Measurements from ENCODE around the gene SIPA1L3. TPM values are rescaled to one million over a fixed set of nuclear protein-coding genes. Genes with fewer than 3 reads are reported as not detected.

SIPA1L3 gene
- total and polyA plus RNA-seq, 2 of the 13 experiments (the other 11 are each of a cell fraction or from before 2014, with no cell fraction given), result 5.5 to 7.7 TPM

DNA sequence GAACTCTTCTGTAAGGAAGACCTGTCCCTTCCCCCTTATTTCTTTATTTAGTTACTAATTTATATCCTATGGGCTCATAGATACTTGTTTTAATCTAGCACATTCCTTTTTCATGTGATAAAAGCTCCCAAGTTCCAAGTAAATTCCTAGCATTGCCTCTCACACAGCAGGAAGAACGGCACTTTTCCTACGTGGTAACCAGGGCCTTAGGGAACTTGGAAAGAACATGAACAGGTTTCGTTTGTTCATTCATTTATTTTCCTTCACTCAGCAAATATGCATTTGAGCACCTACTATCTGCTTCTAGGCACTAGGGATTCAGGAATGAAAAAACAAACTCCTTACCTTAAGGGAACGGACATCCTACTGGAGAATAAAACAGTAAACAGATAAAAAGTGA lies 125.1 kb downstream of the SIPA1L3 start (continued):
- TF ChIP-seq, protein P1, sequence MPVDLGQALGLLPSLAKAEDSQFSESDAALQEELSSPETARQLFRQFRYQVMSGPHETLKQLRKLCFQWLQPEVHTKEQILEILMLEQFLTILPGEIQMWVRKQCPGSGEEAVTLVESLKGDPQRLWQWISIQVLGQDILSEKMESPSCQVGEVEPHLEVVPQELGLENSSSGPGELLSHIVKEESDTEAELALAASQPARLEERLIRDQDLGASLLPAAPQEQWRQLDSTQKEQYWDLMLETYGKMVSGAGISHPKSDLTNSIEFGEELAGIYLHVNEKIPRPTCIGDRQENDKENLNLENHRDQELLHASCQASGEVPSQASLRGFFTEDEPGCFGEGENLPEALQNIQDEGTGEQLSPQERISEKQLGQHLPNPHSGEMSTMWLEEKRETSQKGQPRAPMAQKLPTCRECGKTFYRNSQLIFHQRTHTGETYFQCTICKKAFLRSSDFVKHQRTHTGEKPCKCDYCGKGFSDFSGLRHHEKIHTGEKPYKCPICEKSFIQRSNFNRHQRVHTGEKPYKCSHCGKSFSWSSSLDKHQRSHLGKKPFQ (CRISPR knock-in tag; IDR thresholded peaks at IDR 0.05; ENCODE audit: insufficient replicate concordance), result no peak
- no peak for TF ChIP-seq MZF1 (CRISPR knock-in tag; IDR thresholded peaks at IDR 0.05; ENCODE audit: borderline replicate concordance)
- TF ChIP-seq, protein P2, sequence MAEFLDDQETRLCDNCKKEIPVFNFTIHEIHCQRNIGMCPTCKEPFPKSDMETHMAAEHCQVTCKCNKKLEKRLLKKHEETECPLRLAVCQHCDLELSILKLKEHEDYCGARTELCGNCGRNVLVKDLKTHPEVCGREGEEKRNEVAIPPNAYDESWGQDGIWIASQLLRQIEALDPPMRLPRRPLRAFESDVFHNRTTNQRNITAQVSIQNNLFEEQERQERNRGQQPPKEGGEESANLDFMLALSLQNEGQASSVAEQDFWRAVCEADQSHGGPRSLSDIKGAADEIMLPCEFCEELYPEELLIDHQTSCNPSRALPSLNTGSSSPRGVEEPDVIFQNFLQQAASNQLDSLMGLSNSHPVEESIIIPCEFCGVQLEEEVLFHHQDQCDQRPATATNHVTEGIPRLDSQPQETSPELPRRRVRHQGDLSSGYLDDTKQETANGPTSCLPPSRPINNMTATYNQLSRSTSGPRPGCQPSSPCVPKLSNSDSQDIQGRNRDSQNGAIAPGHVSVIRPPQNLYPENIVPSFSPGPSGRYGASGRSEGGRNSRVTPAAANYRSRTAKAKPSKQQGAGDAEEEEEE (CRISPR knock-in tag; IDR thresholded peaks at IDR 0.05; ENCODE audit: borderline replicate concordance), result no peak

DNA sequence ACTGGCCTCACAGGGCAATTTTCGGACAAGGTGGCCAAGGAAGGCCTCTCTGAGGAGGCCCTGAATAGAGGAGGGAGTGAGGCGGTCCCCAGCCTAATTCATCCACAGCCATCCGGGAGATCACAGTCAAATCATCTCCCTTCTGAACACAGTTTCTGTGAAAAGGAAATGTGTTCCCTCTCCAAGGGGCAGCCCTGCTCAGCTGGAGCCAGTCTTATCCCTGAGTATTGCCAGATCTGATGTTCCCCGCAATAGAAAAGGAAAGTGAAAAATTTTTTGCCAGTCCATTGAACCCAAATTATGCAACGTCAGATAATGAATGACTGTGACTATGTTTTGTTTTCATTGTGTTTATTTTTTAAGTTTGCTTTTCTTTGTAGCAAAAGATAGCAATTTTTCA lies 125.9 kb downstream of the SIPA1L3 start:
- CTCF ChIA-PET (ENCODE audit: low intra/inter-chr PET ratio, low total read pairs), result no interaction called here
- no peak for ATAC-seq

More for the DNA sequence above, 125.9 kb downstream of the SIPA1L3 start:
- H3K79me2 ChIP-seq (ENCODE audit: insufficient read depth, low read length), result no peaks in the 10 kb centered on the region
- H3K36me3 ChIP-seq (replicated peaks in 1 of 2; ENCODE audit: control insufficient read depth in 1 of 2, insufficient read depth in 2 of 2, low read length in 2 of 2), result peaks cover 1 to 3% of the 10 kb centered on the region in 2 experiments; a peak in 1 of 5 replicates
- H2AFZ ChIP-seq (ENCODE audit: low read length), result no peak overlapping the region
- H3K4me1 ChIP-seq (ENCODE audit: insufficient read depth, low read length), result peaks cover 21% of the 10 kb centered on the region
- POLR2A ChIA-PET, result no interaction called here
- no peaks in the 10 kb centered on the region for H3K27me3 ChIP-seq (ENCODE audit: control insufficient read depth in 1 of 2, insufficient read depth in 2 of 2, low read length in 2 of 2)
- FAIRE-seq (no peak), DNase-seq (ENCODE audit: low spot score) (no peak)
- in situ Hi-C loops (cut with HindIII; ENCODE audit: extremely low pct_ligation_motif_present, low pct_unique_long_range_greater_than_20kb) (no loop called here), intact Hi-C loops (cut with micrococcal nuclease; ENCODE audit: unreplicated experiment) (no loop called here)
- 91% methylated on average over 5 of the region's 5 CpGs for WGBS (ENCODE audit: low lambda C conversion rate)
- no peak overlapping the region for H3K27ac ChIP-seq (ENCODE audit: extremely low read length, insufficient read depth, low read length)
- no peaks in the 10 kb centered on the region for H4K20me1 ChIP-seq (ENCODE audit: insufficient read depth, low read length)
- no peak overlapping the region for H3K9ac ChIP-seq (ENCODE audit: insufficient read depth, low read depth, low read length)
- H3K9me3 ChIP-seq (ENCODE audit: low read length), result no peaks in the 10 kb centered on the region
- H3K4me2 ChIP-seq (ENCODE audit: low read depth, low read length), result no peak overlapping the region
- no TSS peak for BruUV-seq (replicated peaks)
- H3K4me3 ChIP-seq (replicated peaks in 1 of 3; ENCODE audit: insufficient read depth in 1 of 3, low read depth in 2 of 3, low read length in 3 of 3), result no peak overlapping the region
- TF ChIP-seq MXI1 (IDR thresholded peaks at IDR 0.05; ENCODE audit: borderline replicate concordance, low read depth, low read length) (no peak), HNRNPUL1 (IDR thresholded peaks at IDR 0.05; ENCODE audit: low read depth, low read length) (no peak)
